Placental pericyte (primary cell): ENCODE results near the gene SENP6. TPM values are rescaled to one million over a fixed set of nuclear protein-coding genes. Genes with fewer than 3 reads are reported as not detected.

Experiments used
- small RNA-seq: library from RNA; depleted of rRNA; stranded (forward); fragments of <200 nt; gene quantifications from one replicate; pipeline ENCODE3, GENCODE V24; 2012; ENCODE audit warnings: low replicate concordance
- total RNA-seq: library from RNA; depleted of rRNA; stranded (reverse); fragments of >200 nt; gene quantifications from 2 replicates; pipeline ENCODE4 v1.2.3, GENCODE V29; 2012

Gene SENP6, protein sequence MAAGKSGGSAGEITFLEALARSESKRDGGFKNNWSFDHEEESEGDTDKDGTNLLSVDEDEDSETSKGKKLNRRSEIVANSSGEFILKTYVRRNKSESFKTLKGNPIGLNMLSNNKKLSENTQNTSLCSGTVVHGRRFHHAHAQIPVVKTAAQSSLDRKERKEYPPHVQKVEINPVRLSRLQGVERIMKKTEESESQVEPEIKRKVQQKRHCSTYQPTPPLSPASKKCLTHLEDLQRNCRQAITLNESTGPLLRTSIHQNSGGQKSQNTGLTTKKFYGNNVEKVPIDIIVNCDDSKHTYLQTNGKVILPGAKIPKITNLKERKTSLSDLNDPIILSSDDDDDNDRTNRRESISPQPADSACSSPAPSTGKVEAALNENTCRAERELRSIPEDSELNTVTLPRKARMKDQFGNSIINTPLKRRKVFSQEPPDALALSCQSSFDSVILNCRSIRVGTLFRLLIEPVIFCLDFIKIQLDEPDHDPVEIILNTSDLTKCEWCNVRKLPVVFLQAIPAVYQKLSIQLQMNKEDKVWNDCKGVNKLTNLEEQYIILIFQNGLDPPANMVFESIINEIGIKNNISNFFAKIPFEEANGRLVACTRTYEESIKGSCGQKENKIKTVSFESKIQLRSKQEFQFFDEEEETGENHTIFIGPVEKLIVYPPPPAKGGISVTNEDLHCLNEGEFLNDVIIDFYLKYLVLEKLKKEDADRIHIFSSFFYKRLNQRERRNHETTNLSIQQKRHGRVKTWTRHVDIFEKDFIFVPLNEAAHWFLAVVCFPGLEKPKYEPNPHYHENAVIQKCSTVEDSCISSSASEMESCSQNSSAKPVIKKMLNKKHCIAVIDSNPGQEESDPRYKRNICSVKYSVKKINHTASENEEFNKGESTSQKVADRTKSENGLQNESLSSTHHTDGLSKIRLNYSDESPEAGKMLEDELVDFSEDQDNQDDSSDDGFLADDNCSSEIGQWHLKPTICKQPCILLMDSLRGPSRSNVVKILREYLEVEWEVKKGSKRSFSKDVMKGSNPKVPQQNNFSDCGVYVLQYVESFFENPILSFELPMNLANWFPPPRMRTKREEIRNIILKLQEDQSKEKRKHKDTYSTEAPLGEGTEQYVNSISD
- total RNA-seq: 84.2 and 92.6 TPM in 2 replicates

DNA sequence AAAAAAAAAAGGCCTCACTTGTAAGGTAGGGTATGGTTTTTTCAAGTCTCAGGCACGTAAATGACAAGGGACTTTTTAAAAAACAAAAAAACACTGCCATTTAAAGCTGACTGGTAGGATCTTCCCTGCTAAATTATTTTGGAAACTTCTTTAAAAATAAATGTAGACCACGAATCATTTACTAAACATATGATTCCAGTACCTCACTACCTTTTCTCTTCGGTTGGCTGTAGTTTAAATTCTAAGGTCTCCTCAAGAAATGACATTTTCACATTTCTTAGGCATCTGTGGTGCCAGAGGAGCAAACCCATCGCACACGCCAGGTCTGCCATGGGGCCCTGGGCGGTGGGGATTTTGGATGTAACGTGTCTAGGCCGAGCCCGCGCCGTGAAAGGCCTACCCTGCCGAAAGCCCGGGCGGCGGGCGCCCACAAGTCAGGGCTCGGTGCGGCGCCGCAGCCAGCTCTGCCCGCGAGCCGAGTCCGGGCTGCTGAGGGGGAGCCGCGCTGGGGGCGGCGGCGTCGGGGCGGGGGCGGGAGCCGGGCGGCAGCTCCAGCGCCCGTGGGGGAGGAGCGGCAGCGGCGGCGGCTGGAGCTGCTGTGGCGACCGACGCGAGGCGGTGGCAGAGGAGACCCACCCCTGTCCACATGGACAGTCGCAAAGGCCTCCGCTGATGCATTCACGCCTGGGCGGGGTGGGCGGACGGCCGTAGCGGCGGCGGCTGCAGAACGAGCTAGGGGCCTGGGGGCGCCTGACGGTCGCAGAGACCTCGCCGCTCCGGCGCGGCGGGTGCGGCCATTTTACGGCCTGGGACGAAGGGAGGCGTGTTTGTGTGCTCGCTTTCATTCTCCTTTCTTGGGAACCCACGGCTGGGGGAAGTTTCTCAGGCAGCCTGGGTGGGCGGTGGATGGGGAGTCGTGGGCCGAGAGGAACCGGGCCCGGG is at the start of gene SENP6:
Gene SENP6, plus strand, starts transcription at position 577 of the 942 bp plus-strand sequence. CDS start 645 bp downstream, outside the sequence.

DNA sequence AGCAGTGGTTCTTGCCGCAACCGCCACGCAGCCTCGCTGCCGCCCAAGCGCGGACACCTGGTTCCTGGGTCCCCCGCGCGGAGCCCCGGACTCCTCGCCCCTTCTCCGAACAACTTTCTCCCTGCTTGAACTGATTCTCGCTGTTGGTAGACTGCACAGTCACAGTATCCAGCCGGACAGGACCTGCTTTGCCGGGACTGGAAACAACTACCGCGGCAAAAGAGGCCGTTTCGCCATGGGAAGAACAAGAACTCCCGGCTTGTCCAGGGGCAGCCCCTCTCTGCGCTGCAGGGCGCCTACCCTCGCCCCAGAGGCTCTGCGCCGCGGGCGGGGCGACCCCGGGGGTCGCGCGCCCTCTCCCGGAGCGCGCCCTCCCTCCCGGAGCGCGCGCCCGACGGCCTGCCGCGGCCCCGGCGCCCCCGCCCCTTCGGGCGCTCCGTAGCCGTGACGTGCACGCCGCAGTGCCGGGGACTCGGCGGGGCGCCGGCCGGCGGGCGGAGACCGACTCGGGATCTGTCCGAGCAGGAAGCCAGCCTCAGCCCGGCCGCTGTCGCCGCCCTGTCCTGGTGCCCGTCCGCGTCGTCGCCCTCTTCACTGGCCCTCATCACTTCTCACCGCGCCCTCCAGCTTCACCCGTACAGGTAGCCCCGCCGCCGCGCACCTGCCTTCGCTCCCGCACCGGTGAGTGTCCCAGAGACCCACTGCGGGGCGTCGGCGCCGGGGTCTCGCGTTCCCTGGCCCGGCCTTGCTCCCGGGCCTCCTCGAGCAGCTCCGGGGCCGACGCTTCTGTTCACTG is 147.3 kb downstream of the SENP6 start, which contains the start of gene MYO6:
Gene MYO6, plus strand, starts transcription at position 497 of the 796 bp plus-strand sequence. CDS start 68,309 bp downstream, outside the sequence.

Small RNAs within 50 kb of the gene (small RNA-seq; reads per million reads assigned to genes)
- gene RNU6-1016P (not detected), gene RNU6-1338P (not detected), gene RNU6-155P (not detected)

Other genes starting within 250 kb of the SENP6 start
- gene FILIP1, start 108.1 kb upstream of the SENP6 start, total RNA-seq: 0.43 and 1.3 TPM in 2 replicates
- 9.0 and 11.0 TPM in 2 replicates for gene MYO6, start 147.4 kb downstream of the SENP6 start, total RNA-seq